Activated CD4-positive, alpha-beta T cell treated with anti-CD3 and anti-CD28 coated beads for 24 hours (primary cell): Measurements from ENCODE around the gene SLC17A1.

Experiments
- DNase-seq, 2 donors: peaks; one replicate each; pipeline ENCODE4 v3.0.0-alpha.2; 2020; ENCODE audit warnings: low read depth in 2 of 2

Gene SLC17A1, protein sequence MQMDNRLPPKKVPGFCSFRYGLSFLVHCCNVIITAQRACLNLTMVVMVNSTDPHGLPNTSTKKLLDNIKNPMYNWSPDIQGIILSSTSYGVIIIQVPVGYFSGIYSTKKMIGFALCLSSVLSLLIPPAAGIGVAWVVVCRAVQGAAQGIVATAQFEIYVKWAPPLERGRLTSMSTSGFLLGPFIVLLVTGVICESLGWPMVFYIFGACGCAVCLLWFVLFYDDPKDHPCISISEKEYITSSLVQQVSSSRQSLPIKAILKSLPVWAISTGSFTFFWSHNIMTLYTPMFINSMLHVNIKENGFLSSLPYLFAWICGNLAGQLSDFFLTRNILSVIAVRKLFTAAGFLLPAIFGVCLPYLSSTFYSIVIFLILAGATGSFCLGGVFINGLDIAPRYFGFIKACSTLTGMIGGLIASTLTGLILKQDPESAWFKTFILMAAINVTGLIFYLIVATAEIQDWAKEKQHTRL

DNA sequence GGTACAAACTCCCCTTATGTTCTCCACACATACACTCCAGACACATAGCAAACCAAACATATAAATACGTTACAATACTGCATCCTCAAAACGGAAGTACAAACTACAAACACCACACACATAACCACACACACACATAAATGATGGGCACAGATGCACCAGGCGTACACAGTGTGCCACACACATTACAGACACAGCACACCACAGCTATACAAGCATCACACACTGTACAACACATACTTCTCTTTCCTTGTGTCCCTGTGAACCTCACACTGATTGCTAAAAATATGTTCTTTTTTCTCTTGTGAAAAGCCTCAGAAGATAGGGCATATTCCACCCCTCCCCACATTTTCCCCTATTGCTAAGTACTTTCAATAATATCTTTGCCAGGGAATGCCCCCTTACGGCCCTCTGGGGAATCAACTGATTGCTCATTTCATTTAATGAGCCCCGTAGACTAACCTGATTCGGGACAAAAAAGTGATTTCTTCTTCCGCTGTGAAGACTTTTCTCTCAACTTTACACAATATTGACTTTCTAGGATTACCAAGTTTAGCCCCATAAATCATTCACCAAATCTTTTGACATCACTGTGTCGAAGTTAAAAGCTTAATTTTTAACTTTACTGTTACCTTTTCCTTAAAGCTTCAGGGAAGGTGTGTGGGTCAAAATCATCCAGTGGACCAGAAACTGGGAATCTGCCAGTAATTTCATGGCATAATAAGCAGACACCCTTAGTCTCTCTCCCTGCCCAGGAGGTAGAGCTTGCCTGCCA, at the start of gene SLC17A1:
Gene SLC17A1 (minus strand): TSS at position 521 of the 775 bp plus-strand sequence. CDS start 1,495 bp downstream, outside the sequence.
- no peak for DNase-seq

DNA sequence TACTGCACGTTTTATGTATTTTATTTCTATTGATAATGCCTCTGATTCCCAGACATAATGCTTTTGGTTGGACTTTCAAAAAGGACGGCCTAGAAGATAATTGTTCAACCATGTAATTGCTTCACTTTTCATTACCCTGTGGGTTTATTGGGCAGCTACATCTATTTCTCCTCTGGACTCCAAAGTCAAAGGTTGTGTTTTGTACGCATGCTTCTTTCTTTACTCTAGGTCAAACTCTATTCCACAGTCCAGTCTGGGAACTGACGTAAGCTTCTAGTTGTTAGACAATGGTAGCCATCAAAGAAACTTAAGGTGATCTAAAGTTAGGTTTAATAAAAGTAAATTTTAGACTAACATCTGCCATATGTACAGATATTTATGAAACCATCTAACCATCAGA, 48.7 kb upstream of the SLC17A1 start:
- DNase-seq: no peak

DNA sequence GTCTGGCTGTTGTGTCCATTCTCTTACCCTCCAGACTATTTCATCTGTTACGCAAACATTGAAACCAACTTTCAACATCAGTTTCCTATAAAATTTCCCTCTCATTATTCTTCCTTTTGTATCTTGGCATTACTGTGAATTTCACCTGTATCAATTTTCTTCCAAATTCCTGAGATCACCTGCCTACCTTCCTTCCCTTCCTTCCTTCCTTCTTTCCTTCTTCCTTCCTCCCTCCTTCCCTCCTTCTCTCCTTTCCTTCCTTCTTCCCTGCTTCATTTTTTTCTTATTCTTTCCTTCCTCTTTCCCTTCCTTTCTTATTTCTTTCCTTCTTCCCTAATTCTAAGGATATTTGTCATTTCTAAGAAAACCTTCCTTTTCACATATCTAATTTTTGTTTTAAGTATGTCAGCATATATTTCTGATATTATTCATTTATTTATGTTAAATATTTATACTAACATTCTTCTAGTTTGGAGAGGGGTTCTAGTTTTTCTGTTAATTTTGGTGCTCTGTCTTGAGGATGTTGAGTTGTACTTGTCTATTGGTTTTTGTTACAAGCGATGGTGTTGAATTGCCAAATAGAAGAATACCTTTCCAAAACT, 47.0 kb upstream of the SLC17A1 start:
- DNase-seq: no peak

DNA sequence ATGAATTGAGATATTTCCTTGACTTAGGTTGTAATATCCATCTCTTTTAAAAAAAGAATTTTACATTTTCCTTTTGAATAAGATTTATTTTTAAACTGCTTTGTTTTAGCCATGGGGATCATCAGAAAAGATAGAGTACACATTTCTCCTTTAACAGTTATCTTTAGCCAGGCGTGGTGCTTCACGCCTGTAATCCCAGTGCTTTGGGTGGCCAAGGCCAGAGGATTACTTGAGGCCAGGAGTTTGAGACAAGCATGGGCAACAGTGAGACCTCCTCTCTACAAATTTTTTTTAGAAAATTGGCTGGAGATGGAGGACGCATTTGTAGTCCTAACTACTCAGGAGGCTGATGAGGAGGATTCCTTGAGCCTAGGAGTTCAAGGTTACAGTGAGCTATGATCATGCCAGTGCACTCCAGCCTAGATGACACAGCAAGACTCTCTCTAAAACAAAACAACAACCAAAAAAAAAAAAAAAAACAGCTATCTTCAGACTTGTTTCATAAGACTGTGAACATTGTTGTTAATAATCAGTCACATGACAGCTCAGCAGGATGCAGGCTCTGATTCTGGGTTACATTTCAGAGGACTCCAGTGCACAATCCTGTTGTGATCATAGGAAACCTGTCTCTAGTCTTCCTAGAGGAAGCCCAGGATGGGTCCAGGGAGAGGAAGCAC, 44.2 kb upstream of the SLC17A1 start:
- DNase-seq: no peak

DNA sequence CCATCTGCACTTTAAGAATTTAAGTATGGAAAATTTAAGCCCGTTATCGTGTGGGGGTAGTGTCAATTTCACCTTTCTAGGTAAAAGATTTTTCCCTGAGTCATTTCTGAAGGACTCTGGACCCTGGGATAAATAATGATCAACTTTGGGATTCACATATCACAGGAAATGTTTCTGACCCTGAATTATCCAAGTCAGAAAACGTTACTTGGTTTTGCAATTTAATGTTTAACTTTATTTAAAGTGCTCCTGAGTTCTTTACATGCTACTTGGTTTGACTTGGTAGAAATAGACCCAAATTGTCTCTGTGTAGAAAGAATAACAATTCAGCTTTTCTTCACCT, 43.7 kb upstream of the SLC17A1 start:
- no peak for DNase-seq

DNA sequence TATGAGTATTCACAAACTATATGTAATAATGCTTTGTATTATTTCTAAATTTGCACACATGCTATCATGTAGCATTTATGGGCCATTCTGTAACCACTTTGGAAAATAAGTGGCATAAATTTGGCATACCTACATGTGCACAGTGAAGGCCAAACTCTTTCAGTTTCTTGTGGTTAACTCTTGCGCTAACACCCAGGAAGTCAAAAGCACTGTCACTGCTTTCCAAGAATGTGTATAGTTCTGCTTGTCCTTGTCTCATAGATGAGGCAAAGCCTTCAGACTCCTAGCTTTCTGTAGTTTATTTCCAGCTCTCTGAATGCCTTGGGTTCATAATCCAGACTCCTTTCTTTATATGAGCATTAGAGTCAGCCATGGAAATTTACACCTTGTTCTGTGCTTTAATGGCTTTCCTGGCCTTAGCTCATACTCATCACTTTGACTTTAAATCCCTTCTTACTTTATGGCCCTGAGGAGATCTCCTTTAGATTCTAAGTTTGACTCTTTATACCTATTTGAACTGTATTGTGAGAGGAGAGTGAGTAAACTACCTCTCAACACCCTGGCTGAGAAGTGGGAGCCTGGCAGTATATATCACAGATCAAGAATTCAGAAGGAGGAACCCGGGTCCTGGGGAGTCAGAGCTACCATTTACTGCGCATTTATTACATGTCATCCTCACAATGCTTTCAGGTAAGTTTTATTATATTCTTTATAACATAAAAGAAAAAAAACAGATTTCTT, 43.1 kb upstream of the SLC17A1 start:
- DNase-seq: no peak

DNA sequence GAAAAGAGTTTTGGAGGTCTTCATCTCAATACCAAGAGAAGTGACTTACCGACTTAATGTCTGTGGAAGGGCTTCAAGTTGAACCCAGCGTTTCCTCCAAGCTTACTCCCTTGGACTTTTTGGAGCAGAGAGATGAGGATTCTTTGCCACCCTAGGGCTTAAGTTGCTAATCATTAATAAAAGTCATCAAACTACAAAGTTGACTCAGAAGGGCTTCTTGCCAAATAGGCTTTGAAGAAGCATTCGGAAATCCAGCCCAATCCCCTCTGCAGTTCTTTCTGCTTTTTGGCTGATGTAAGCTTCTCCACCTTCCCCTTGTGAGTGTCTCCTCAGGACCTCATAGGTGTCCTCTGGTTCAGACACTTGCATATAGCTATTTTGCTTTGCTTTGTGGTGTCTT, 42.3 kb upstream of the SLC17A1 start, which contains the start of gene SLC17A3:
Gene SLC17A3 (minus strand): TSS at position 126 of the 400 bp plus-strand sequence. CDS start 5,856 bp downstream, outside the sequence.
- no peak for DNase-seq

DNA sequence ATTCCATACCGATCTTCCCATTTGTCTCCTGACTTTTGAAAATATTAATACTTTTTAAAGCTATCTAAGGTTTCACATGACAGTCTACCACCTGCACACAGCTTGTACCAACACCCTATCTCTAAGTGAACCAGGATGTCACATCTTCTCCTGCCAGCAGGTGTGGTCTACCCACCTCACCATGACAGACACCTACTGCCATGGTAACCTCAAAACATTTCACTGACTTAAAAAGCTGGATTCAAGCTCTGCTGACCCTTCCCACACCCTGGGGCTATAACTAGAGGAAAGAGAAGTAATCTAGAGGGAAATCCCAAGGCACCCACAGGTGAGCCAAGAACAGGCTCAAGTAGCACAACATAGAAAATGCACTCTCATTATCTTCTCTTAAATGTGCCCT, 41.0 kb upstream of the SLC17A1 start:
- DNase-seq: no peak

DNA sequence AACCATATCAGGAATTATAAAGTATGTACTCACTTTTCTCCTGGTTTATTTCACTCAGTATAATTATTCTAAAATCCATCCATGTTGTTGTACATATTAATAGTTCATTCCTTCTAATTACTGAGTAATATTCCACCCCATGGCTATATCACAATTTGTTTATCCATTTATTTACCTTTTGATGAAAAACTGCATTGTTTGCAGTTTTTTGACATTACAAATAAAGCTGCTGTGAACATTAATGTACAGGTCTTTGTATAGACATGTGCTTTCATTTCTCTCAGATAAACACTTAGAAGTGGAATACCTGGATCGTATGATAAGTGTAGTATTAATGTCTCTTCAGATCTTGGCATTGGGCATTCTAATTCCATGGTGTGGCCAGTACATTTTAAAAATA, 38.0 kb upstream of the SLC17A1 start:
- DNase-seq: no peak

DNA sequence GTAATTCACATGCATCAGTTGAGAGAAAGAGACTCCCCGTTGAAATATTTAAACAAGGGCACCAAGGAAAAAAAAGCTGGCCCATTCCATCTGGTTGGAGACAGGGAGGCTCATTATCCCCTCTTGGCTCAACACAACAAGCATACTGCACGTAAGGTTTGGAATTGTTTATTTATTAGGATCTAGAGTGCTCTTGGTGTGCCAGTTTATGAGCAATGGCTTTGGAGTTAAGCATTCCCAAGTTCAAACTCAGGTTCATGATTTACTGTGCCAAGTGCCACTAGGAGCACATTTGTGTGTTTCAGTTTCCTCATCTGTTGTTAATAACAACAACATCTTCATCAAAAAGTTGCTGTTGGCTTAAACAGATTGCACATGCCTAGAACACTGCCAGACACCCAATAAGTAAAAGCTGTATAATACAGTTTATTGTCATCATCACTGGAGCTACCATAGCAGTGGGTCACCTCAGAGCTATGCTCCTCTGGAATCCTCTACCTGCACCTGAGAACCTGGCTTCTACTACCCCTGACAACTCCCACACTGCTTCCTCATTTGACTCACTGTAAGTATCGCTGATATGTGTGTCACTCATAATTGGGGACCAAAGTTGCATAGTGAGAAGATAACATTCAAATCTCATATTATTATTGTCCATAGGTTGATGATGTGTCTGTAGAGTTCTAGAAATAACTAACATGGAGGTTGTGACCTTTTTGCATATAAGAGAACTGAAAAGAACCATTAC, 36.8 kb upstream of the SLC17A1 start:
- no peak for DNase-seq

DNA sequence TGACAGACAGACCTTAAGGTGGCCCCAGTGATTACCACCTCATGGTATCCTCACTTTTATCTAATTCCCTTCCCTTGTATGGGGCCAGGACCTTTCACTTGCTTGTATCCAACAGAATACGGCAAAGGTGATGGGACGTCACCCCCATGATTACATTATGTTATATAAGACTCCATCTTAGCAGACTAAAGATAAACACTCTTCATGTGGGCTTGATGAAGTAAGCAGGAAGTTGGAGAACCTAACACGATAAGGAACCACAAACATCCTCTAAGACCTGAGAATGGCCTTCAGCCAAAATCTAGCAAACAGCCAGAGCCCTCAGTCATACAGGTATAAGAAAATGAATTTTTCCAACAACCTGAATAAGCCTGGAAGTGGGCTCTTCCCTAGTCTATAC, 34.2 kb upstream of the SLC17A1 start:
- DNase-seq: no peak

DNA sequence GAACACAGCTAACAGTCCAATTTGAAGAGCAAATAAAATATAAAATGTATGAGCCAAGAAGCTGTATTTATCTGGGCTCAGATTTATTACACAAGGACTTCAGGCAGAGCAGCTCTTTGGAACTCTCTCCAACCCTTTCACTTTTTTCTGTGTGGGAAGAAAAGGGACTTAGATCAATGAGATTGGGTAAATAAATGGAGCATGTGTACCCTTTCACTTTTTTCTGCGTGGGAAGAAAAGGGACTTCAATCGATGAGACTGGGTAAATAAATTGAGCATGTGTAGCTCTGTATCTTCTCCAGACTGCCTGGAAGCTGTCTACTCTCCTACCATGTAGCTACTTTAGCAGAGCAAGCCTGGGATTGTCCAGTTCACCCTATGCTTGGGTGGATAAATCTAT, 31.5 kb upstream of the SLC17A1 start:
- no peak for DNase-seq

DNA sequence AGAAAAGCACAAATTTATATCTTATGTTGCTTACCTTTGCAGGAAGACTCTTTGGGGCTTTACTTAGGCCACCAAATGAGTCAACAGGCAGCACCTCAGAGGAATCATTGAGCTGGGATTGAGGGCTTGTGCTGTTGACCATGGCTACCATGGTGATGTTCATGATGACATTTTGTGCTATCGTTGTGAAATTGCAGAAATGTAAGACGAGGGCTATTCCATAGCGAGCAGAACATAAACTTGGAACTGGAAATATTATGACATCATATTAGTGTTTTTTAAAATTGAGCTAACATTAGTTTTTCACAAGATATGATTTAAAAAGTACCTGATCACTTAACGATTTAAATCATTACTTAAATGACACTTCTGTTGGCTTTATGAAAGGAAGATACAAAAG, 30.3 kb upstream of the SLC17A1 start:
- no peak for DNase-seq

DNA sequence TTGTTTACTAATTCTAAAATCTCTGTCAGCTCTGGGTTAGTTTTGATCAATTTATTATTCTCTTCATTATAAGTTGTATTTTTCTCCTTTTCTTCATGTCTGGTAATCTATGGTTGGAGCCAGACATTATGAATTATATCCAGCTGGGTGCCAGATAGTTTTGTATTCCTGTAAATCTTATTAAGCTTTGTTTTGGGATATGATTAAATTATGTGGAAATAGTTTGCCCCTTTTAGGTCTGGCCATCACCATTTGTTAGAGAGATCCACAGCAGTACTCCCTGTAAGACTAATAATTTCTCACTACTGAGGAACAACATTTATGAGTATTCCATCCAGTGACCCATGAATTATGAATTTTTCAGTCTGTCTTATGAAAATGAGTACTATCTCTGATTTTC, 20.9 kb upstream of the SLC17A1 start:
- DNase-seq: no peak

DNA sequence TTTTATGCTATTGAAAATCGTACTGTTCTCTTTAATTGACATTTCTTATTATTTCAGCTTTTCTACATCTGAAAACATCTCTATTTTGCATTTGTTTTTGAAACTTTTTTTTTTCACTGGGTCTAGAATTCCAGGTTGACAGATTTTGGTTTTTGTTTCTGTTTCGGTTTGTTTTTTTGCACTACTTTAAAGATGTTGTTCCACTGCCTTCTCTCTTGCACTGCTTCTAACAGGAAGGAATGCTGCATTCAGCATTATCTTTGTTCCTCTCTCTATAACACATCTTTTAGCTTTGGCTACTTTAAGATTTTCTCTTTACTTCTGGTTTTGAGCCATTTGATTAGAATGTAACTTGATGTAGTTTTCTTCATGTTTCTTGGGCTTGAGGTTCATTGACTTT, 20.1 kb upstream of the SLC17A1 start:
- no peak for DNase-seq

DNA sequence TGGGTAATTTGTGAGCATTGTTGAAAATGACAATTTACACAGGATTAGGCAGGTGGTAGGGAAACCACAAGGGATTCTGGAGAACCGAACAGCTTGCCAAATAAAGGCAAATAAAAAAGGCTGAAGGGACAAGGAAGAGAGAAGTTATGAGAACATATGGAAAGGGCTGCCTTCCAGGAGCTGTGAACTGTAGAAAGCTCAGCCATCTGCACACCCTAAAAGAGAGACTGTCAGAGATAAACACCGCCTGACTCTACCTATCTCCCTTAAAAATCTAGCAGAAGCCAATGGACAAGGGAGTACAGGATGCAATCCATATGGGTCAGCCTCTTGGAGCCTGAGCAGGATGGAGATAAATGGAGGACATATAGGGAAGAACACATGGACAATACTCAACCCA, 12.7 kb upstream of the SLC17A1 start:
- no peak for DNase-seq

DNA sequence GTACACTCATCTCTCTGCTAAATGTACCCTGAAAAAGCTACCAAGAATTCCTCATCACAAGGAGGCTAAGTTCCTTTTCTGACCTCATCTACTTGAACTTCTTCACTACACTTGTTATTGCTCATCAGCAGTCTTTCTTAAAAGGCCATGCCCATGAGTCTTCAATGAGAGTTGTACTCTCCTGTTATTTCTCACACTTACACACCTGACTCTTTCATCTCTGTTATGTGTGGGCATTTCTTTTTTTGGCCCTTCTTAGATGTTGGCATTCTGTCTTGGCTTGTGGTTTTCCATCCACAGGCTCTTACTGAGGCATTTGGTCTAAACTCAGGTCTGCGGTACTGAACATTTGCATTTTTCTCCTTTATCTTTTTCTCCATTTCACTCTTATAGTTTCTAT, 10.7 kb upstream of the SLC17A1 start:
- no peak for DNase-seq

DNA sequence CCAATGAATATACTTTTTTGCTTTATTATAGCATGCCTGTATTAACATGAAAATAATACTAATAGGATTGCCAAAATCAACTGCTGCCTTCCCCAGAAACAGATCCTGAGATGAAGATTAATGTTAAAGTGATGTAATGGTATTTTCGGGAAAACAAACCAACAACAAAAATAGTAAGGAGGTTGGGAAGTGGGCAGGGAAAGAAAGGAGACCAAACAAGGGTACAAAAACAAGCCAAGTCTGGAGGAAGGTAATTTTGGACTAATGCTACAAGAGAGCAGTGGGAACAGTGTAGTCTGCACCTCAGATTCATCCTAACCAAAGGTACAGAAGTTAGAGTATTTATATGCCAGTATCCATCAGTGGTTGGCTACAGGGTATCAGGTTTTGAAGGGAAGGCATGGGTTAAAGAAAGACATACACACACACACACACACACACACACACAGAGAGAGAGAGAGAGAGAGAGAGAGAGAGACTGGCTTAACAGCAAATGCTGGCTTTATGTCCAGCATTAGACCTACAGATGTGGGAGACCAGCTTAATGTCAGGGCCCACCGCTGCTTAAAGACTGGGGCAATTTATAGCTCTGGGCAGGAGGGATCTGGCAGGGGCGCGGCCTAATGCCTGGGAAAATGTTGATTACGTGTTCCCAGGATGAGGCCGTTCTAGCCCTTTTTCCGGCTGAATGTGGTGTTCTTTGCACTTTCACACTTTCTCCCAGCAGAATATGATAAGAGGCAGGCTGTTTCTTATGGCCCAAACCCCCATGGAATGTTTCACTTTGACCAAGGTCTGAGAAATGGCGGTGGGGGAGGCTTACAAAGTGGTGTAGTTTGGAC, 3.8 kb upstream of the SLC17A1 start:
- no peak for DNase-seq

DNA sequence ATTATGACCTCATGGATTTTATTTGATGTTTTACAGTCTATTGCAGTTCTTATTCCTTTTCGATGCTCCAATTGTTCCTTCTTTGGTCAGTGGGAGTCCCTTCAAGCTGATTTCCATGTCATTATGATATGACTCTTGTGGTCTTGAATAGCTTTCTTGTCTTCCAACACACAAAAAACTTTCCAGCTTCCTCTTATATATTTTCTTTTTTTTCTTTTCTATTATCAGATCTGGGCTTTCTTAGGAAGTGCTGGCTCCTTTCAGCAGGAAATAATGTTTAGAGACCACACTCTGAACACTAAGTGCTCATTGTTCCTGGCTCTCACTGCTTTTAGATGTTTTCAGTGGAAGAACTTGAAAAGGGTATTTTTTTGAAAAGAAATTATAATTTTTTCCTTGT, 3.1 kb upstream of the SLC17A1 start:
- no peak for DNase-seq

DNA sequence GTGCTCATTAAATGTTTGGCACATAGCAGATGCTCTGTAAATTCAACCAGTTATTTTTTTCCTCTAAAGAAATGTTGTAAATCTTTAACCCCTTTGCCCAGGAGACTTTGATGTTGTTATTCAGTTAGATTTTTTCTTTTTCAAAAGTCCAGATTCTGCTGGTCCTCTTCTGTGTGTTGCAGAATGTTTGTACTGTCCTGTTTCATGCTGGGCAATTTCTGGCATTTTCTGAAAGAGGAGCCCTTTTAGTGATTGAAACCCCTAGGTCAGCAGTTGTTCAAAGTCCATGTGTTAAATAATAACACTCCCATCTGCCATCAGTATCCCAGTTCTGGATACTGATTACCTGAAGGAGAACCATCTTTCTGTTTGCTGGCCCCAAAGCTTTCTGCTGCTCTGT, 1.3 kb upstream of the SLC17A1 start:
- no peak for DNase-seq
